Caco-2 (cell line): ENCODE results near the gene SPIN1. TPM values are rescaled to one million over a fixed set of nuclear protein-coding genes. Genes with fewer than 3 reads are reported as not detected.

ENCODE experiments used
- BruUV-seq: library from RNA; stranded (reverse); fragments of 400-500 nt; replicated peaks from 2 replicates; lab custom pipeline; 2021; lab: Mats Ljungman, UMichigan
- CTCF ChIA-PET: fragments of 300-600 bp; sonication (Branson Sonifier 250); formaldehyde crosslinking; loops from one replicate; lab custom pipeline; 2022; ENCODE audit warnings: antibody characterized with exemption; lab: Charles Lee
- POLR2A ChIA-PET: fragments of 300-600 bp; sonication (Branson Sonifier 250); formaldehyde crosslinking; loops from one replicate; lab custom pipeline; 2022; ENCODE audit warnings: antibody characterized with exemption; lab: Charles Lee
- DNase-seq, 2 experiments: peaks; one replicate each; pipeline versions ENCODE4 v3.0.0 to v3.0.0-alpha.2; 2020 to 2022
- H3K27me3 ChIP-seq: replicated peaks from 2 replicates; pipeline ENCODE4 v1.6.0; 2011; ENCODE audit warnings: low read length; ENCODE audit not compliant: control insufficient read depth, insufficient read depth
- H3K36me3 ChIP-seq: 2 replicates; pipeline ENCODE4 v1.5.1; 2011; ENCODE audit warnings: low read length; ENCODE audit not compliant: control insufficient read depth, insufficient read depth
- H3K4me1 ChIP-seq: fragments of 250-450 bp; sonication (Bioruptor Pico); 2 replicates; pipeline ENCODE4 v1.5.1; 2020; ENCODE audit warnings: mild to moderate bottlenecking
- H3K4me3 ChIP-seq: 2 replicates; pipeline ENCODE4 v1.5.1; 2011; ENCODE audit warnings: low read depth, mild to moderate bottlenecking, control low read depth, low read length
- H3K9me3 ChIP-seq: fragments of 250-450 bp; sonication (Bioruptor Pico); 2 replicates; pipeline ENCODE4 v1.5.1; 2020; ENCODE audit warnings: mild to moderate bottlenecking, moderate library complexity
- H3K27ac Mint-ChIP-seq: one replicate; pipeline ENCODE4 v1.8.0; 2022; ENCODE audit warnings: mixed read lengths; ENCODE audit not compliant: unreplicated experiment
- H3K27me3 Mint-ChIP-seq: one replicate; pipeline ENCODE4 v1.8.0; 2022; ENCODE audit warnings: mixed read lengths; ENCODE audit not compliant: insufficient read depth, unreplicated experiment
- H3K36me3 Mint-ChIP-seq: one replicate; pipeline ENCODE4 v1.8.0; 2022; ENCODE audit warnings: mild to moderate bottlenecking, mixed read lengths; ENCODE audit not compliant: insufficient read depth, unreplicated experiment
- H3K4me1 Mint-ChIP-seq: one replicate; pipeline ENCODE4 v1.8.0; 2022; ENCODE audit warnings: low read depth, mixed read lengths; ENCODE audit not compliant: unreplicated experiment
- H3K4me3 Mint-ChIP-seq: one replicate; pipeline ENCODE4 v1.8.0; 2022; ENCODE audit warnings: mild to moderate bottlenecking, moderate library complexity, mixed read lengths; ENCODE audit not compliant: unreplicated experiment
- H3K9me3 Mint-ChIP-seq: one replicate; pipeline ENCODE4 v1.8.0; 2022; ENCODE audit warnings: mixed read lengths; ENCODE audit not compliant: unreplicated experiment
- intact Hi-C: fragments of 100-400 bp; cut with micrococcal nuclease; formaldehyde crosslinking; loops from one replicate; pipeline ENCODE4 v1.10.0; 2022; ENCODE audit not compliant: unreplicated experiment
- total RNA-seq: library from RNA; stranded (reverse); gene quantifications from 2 replicates; pipeline ENCODE4 v1.2.3, GENCODE V29; 2022
- TF ChIP-seq, protein P1 (sequence below), 2 experiments: fragments of 200-600 bp in 1 of 2; IDR thresholded peaks; 1 replicate in 1 of 2; 2 replicates in 1 of 2; pipeline versions ENCODE4 v1.5.1 to v1.8.0; 2011 to 2022; ENCODE audit warnings: antibody characterized with exemption in 1 of 2, control low read depth in 1 of 2, inconsistent platforms in 1 of 2, low read depth in 1 of 2, low read length in 1 of 2, mild to moderate bottlenecking in 1 of 2, moderate library complexity in 1 of 2; ENCODE audit not compliant: insufficient read depth in 1 of 2, severe bottlenecking in 1 of 2, unreplicated experiment in 1 of 2

Gene SPIN1
- total RNA-seq, 1 experiment from 2014 or later: 51.7 TPM

GRCh38 chr9:88481933-88482332 is 93.7 kb downstream of the SPIN1 start:
- H3K9me3 Mint-ChIP-seq: no peaks in the 10 kb centered on the region
- no peaks in the 10 kb centered on the region for H3K9me3 ChIP-seq
- CTCF ChIA-PET: no interaction called here
- H3K36me3 Mint-ChIP-seq: peaks cover 25% of the 10 kb centered on the region
- intact Hi-C loops: loop anchor here (10.0 kb wide), 1 partner anchor 53 kb away; the partner anchor contains the start of gene NXNL2
- H3K4me3 ChIP-seq: no peak overlapping the region
- no peak overlapping the region for H3K4me3 Mint-ChIP-seq
- TF ChIP-seq, protein P1, sequence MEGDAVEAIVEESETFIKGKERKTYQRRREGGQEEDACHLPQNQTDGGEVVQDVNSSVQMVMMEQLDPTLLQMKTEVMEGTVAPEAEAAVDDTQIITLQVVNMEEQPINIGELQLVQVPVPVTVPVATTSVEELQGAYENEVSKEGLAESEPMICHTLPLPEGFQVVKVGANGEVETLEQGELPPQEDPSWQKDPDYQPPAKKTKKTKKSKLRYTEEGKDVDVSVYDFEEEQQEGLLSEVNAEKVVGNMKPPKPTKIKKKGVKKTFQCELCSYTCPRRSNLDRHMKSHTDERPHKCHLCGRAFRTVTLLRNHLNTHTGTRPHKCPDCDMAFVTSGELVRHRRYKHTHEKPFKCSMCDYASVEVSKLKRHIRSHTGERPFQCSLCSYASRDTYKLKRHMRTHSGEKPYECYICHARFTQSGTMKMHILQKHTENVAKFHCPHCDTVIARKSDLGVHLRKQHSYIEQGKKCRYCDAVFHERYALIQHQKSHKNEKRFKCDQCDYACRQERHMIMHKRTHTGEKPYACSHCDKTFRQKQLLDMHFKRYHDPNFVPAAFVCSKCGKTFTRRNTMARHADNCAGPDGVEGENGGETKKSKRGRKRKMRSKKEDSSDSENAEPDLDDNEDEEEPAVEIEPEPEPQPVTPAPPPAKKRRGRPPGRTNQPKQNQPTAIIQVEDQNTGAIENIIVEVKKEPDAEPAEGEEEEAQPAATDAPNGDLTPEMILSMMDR (IDR thresholded peaks at IDR 0.05; ENCODE audit: insufficient read depth in 1 of 2, low read depth in 1 of 2, low read length in 1 of 2, severe bottlenecking in 1 of 2, unreplicated experiment in 1 of 2): no peak
- no peaks in the 10 kb centered on the region for H3K27me3 ChIP-seq
- DNase-seq: no peak
- no peaks in the 10 kb centered on the region for H3K4me1 ChIP-seq
- H3K27ac Mint-ChIP-seq: no peak overlapping the region
- no TSS peak for BruUV-seq
- no peaks in the 10 kb centered on the region for H3K4me1 Mint-ChIP-seq
- H3K36me3 ChIP-seq: no peaks in the 10 kb centered on the region
- H3K27me3 Mint-ChIP-seq: no peaks in the 10 kb centered on the region
- POLR2A ChIA-PET: no interaction called here

- H3K4me1 ChIP-seq: no peaks in the 10 kb centered on the region
- H3K4me3 ChIP-seq: no peak overlapping the region
- H3K4me3 Mint-ChIP-seq: no peak overlapping the region
- H3K27me3 Mint-ChIP-seq: no peaks in the 10 kb centered on the region
- no peaks in the 10 kb centered on the region for H3K4me1 Mint-ChIP-seq
- H3K27me3 ChIP-seq: no peaks in the 10 kb centered on the region
- intact Hi-C loops: loop anchor here (10.0 kb wide), 1 partner anchor 47 kb away; the partner anchor contains the start of gene NXNL2
- H3K36me3 Mint-ChIP-seq: peaks cover 16% of the 10 kb centered on the region
- H3K27ac Mint-ChIP-seq: no peak overlapping the region
- BruUV-seq: no TSS peak
- no peaks in the 10 kb centered on the region for H3K36me3 ChIP-seq
- no peak for DNase-seq
- POLR2A ChIA-PET: no interaction called here
- H3K9me3 Mint-ChIP-seq: no peaks in the 10 kb centered on the region
- H3K9me3 ChIP-seq: no peaks in the 10 kb centered on the region
- CTCF ChIA-PET: no interaction called here
- TF ChIP-seq, protein P1 (IDR thresholded peaks at IDR 0.05; ENCODE audit: insufficient read depth in 1 of 2, low read depth in 1 of 2, low read length in 1 of 2, severe bottlenecking in 1 of 2, unreplicated experiment in 1 of 2): no peak
Observed at GRCh38 chr9:88488166-88488565, 99.9 kb downstream of the SPIN1 start.

DNA sequence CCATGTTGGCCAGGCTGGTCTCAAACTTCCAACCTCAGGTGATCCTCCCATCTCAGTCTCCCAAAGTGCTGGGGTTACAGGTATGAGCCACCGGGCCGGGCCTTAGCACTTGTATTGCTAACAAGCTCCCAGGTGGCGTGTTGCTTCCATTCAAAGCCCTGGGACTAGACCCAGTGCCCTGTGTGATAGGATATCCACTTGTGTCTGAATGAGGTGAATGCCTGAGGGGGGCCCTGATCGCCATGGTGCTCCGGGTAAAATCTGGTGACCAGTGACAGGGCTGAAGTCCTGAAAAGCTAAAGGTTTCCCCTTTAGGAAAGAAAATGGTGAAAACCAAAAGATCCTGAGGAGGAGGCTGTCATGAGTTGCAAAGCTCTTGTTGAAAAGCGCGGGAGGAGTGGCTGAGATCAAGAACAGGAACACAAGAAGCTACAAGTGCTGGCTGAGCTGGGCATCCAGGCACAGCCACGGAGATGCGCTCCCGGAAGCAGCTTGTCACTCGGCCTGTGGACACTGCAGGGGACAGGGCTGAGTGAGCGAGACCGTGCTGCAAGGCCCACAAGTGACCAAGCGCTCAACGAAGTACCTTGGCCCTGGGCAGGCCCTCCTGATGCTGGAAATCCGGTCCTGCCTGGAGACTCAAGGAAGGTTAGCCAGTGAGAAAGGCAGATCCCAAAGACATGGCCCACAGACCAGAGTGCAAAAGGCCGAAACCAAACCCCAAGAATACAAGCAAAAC is 106.9 kb downstream of the SPIN1 start:
- CTCF ChIA-PET: no interaction called here

More for the DNA sequence above, 106.9 kb downstream of the SPIN1 start:
- no peaks in the 10 kb centered on the region for H3K36me3 ChIP-seq
- DNase-seq: no peak
- TF ChIP-seq, protein P1 (IDR thresholded peaks at IDR 0.05; ENCODE audit: insufficient read depth in 1 of 2, low read depth in 1 of 2, low read length in 1 of 2, severe bottlenecking in 1 of 2, unreplicated experiment in 1 of 2): no peak
- no peak overlapping the region for H3K4me3 Mint-ChIP-seq
- H3K27ac Mint-ChIP-seq: no peak overlapping the region
- POLR2A ChIA-PET: no interaction called here
- no peaks in the 10 kb centered on the region for H3K27me3 ChIP-seq
- intact Hi-C loops: no loop called here
- H3K4me1 Mint-ChIP-seq: no peaks in the 10 kb centered on the region
- H3K4me3 ChIP-seq: no peak overlapping the region
- no TSS peak for BruUV-seq
- no peaks in the 10 kb centered on the region for H3K9me3 Mint-ChIP-seq
- H3K9me3 ChIP-seq: no peaks in the 10 kb centered on the region
- H3K36me3 Mint-ChIP-seq: no peaks in the 10 kb centered on the region
- H3K4me1 ChIP-seq: no peaks in the 10 kb centered on the region
- no peaks in the 10 kb centered on the region for H3K27me3 Mint-ChIP-seq
